Epidermal melanocyte (primary cell): ENCODE measurements around the gene CD79B.

ENCODE experiments used
- DNase-seq: peaks from one replicate; pipeline ENCODE4 v3.0.0; 2011; ENCODE audit warnings: low spot score; ENCODE audit not compliant: insufficient read length

Gene CD79B

DNA sequence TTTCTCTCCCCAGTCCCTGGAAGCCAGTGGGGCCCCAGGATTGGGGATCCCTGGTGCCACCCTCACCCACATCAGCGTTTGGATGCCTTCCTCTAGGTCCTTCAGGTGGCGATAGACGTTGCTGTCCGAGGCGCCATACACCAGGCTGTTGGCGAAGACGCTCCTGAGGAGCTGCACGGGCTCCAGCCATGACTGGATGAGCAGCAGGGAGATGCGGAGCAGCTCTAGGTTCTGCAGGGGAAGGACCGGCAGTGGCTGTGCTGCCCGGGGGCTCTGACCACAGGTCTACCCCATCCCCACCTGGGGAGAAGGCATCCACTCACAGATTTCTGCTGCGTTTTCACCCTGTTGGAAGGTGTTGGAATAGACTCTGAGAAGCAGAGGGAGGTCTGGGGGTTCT lies 51.4 kb downstream of the CD79B start:
- DNase-seq, result no peak
